GM15510 (cell line): ENCODE measurements around the gene FHIT.

Source experiments
- POLR2A ChIP-seq: IDR thresholded peaks from 3 replicates; pipeline ENCODE4 v1.6.1; 2011; ENCODE audit warnings: borderline replicate concordance; ENCODE audit not compliant: insufficient read length; ENCODE audit errors: extremely low read depth

FHIT gene

DNA sequence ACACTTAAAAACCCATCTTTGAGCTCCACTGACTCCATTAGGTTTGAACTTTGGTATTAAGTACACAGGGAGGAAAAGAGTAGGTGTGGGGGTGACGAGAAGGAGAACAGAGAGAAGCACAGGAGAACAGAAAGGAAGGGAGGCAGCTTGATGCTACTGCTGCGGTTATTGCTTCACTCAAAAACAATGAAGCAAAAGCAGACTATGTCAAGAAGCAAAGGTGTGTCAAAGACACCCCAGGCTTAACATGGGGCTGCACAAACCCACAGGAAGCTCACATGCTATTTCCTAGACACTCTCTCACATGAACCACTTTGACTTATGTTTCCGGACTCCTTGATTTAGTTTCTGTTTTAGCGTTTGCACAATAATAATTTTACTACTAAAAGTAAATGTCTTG, 1240.5 kb downstream of the FHIT start:
- TF ChIP-seq POLR2A, result no peak

DNA sequence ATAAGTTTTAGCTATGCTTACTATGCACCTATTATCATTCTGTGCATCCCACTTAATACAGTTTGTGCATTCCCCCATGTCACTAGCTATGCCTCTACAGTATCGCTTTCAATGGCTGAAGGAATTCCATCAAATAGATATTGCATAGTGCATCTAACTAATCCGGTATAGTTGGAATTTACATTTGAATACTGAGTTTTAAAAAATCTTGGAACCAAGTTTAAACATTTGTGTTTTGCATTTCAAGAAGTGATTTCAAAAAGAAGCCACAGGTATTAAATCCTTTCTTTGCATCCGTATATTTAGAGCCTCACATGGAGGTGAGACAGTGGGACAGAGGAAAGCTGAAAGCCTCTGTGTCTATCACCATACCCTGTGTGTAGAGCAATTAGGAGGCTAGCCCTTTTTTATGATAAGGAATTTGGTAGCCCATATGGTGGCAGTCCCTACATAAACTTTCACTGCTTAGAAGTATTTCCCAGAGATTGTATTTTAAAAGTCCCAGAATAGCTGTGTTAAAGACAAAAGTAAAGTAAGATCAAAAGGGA, 1241.2 kb downstream of the FHIT start:
- no peak for TF ChIP-seq POLR2A

DNA sequence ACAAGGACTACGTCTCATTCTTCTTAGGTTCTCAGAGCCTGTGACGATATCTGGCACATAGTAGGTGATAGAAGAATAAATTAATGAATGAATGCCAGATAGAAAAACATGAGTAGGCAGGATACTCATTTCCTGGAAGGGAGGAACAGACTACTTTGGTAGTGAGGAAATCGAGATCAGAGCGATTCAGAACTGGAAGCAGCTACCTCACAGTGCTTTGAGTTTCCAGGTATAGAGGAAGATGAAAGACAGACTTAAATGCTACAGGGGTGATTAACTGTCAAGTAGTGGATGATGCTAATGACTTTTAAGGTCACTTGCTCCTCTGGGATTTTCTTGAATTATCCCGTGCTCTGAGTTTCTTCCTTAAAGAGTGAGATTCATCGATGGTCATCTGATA, 1249.9 kb downstream of the FHIT start:
- TF ChIP-seq POLR2A, result no peak

DNA sequence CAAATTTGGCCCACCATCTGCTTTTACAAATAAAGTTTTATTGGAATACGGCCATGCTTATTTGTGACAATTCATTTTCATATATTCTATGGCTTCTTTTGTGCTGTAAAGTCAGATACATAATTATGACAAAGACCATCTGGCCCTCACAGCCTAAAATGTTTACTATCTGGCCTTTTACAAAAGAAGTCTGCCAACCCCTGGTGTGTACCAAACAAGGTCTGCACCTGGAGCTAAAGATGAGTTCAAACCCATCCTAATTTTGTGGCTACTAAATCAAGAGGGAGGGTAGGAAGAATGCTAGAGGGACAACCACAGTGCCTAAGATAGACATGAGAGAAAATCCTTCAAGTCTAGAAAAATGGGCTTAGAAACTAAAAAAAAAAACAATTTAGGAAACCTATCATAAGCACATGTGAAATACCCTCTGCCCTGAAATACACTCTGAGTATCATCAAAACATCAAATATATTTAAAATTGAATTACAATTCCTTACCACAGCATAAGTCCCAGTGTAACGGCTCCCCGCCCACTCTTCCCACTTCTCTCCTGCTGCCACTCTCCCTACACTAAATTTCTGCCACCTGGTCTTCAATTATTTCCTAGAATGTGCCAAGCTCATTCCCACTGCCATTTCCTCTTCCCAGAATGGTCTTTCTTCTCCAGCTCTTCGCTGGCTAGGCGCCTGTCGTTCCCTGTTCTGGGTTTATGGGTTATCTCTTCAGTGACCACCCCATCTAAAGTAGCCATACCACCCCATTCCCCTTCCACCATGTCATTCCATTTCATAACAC, 1250.7 kb downstream of the FHIT start:
- no peak for TF ChIP-seq POLR2A

DNA sequence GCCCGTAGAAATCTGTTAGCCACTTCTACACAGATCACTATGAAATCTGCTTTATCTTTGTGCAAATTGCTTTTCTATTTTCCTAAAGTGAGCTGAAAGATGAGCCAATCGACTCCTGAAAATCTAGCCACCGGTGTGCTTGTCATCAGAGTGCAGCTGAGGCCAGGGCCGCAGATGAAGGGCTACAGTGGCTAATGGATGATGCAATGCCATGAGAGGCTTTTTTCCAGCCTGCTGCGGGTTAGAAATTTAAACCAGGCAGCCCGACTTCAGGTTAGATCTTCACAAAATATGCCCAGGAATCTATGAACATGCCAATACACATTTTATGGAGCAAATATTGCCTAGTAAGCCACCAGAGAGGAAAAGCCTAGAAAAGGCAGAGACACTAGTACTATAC, 1253.2 kb downstream of the FHIT start:
- TF ChIP-seq POLR2A, result no peak

DNA sequence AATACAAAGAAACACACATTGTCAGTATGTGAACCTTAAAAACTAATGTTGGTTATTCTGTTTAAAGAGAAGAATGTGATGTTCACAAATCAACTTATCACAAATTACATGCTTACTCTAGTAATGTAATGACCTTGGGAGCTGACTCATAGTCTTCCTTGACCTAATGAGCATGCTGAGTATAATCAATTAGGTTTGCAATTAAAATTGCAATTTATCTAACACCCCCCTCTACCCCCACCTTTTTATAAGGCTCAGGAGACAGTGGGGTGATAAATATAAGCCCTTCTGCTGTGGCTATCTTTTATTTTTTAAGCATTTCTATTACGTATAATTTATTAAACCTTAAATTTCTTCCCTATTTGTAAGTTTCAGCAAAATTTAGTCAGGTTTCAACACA, 1253.7 kb downstream of the FHIT start:
- TF ChIP-seq POLR2A, result no peak

DNA sequence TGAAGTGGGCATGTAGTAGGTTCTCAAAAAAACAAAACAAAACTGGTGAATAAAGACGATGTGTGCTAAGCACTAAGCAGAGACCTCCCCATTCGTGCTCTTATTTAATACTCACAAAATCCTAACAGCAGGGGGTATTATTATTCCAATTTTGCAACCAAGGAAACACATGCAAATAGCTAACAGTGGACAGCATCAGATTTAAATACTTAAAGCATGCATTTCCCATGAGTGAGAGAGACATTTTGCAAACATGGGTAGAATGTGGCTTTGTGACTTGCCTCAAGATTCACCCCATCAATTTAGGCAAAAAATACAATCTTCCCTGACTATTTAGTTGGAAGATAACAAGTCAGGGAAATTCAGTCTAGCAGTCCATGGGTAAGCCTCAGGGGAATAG, 1255.2 kb downstream of the FHIT start:
- TF ChIP-seq POLR2A, result no peak

DNA sequence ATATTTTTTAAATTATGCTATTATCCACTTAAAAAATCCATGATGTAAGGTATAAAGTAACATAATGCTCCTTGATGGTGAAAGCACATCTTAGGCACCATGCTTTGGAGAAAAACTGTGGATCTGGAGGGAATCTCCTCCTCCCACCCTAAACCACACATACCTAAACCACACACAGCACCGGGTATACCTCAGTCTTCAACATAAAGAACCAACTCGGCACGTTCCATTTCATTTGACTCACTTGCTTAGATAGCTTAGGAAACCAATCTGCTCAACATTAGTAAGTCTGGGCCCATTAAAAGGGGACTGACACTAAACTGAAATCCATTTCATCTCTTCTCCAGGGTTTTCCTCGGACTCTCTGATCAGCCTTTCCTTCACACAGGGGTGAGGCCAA, 1255.7 kb downstream of the FHIT start:
- TF ChIP-seq POLR2A, result no peak

DNA sequence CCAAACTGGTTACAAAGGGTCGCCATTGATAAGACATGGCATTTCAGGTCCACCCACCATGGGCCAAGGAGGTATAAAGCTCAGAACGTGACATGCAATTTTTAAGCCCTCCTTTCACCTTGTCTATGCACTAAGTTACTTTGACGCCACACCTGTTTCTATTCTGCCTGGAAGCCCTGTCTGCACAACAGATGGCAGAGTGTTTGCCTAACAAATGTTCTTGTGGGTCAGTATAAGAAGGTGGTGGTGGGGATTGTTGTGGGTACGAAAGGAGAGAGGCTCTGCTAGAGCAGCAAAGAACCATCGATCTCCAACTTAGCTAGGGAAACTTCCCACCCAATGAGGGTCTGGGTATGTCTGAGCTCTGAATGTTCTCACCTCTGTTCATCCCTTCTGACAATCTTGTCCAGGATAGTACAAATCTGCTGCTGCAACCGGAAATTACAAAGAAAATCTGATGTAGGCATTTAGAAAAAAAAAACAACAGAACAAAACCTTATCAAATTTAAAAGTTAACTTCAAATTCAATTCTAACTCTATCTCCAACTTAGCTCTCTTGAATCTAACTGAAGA, 1256.4 kb downstream of the FHIT start:
- no peak for TF ChIP-seq POLR2A

DNA sequence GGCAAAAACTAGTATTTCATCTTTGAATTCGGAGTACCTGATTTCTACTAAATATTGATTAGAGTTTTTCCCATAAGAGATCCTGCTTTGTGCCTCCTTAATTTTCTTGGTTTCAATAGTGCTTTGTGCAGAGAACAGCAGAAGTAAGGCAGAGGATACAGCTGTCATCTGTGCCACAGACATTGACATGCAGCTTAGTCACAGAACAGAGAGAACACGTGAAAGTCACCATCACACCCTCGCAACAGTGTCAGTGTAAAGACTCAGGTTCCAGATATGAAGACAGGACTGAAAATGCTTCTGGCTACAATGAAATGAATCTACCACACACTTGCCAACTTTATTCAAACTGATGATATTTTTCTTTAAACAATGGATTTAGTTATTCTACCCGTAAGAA, 1258.7 kb downstream of the FHIT start:
- TF ChIP-seq POLR2A, result no peak

DNA sequence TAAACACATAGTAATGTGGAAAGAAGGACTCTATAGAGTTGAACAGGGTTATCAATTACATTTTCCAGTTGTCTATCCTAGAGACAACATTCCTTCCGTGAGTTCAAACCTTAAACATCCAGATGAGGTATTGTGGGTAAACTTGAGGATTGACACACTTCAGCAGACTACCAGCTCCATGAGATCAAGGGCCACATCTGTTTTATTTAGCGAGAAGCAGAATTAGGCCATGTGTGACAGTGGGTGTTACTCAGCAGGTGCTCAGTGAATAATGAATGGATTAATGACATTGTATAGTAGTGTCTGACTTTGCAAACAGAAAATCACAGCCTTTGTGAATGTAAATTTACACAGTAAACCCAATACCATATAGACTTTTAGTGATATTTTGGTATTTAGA, 1260.3 kb downstream of the FHIT start:
- no peak for TF ChIP-seq POLR2A

DNA sequence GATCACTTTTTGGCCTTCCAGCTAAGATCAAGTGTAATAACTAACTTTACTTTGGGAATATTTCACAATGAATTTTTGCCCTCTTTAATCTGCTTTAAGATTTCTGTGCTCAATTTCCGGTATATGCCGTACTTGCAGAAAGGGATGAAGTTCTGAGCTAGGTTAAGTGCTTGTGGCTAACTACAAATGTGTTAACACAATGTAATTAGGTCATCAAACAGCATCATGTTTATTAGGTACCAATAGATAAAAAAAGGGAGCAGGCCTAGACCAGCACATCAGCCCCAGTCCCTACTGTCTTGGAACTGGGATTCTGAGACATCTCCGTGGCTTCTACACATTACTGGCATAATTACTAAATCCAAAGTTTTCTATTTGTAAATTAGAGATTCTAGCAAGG, 1268.7 kb downstream of the FHIT start:
- TF ChIP-seq POLR2A, result no peak

DNA sequence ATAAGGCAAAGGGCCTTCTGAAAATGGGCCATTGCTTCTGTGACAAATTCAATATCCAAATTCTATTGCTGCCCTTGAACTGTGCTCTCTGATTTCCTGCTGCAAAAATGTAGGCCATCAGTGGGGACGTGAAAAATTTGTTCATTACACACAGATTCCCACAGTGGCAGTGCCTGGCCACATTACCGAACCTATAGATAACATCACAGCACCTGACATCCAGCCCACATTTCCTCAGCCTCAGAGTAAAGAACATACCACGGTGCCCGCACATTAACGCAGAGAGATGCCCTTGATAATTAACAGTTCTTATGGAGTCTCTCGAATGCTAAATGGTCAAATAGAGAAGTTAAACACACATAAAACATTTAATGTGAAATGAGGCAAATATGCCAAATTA, 1269.9 kb downstream of the FHIT start:
- no peak for TF ChIP-seq POLR2A

DNA sequence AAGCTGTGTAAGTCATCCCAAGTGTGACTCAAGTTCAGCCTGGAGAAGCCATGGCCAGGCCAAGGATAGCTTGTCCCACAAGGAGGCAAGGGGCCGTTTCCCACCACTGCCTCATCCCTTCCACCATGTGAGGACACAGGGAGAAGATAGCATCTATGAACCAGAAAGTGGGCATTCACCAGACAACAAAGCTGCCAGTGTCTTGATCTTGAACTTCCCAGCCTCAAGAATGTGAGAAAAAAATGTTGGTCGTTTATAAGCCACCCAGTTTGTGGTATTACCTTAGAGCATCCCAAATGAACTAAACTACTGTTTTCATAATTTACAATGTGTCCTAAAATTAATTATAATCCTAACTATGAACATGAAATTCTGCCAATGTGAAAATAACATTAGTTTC, 1270.7 kb downstream of the FHIT start:
- TF ChIP-seq POLR2A, result no peak

DNA sequence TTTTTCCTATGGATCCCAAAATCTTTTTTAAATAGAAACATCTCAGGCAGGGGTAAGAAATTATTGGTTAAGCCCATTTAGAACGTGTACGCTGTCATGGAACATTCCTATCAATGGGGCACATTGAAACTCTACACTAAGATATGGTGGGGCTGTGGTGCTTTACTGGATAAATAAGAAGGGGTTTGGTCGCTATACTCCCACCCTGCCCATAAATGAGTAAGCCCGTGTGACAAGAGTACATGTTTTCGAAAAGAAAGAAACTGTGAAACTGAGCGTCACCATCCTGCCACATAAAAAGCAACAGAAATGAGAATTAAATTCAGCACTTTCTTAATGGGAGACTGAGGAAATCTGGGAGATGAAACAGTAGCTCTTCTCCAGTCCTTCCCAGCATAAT, 1271.7 kb downstream of the FHIT start:
- no peak for TF ChIP-seq POLR2A

DNA sequence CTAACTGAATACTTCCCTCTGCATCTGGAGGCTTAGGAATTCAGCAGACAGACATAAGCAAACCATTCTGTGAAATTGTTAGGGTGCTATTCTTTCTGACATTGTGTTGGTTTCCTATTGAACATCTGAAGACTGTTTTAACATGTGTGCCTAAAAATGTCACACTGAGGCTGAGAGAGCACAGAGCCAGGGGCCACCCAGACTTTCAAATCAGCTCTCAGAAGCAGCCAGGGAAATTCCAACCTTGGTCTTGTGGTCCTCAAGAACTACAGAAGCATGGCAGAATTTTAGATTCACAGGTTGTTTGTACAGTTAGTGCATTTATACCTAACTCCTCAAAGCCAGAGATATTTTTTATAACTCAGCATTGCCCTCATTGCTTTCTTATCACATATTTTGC, 1272.3 kb downstream of the FHIT start:
- no peak for TF ChIP-seq POLR2A
